Activated CD8-positive, alpha-beta memory T cell treated with anti-CD3 and anti-CD28 coated beads, Interleukin-2, amount 50 U/mL, for 48 hours (primary cell): ENCODE measurements around the gene RBCK1.
"Not testable (repeated sequence)": the region's sequence is repeated elsewhere in the genome, so short reads cannot be mapped to it uniquely, and the experiment has no call there.

Experiments used
- DNase-seq: peaks from one replicate; pipeline ENCODE4 v3.0.0-alpha.2; 2020

The RBCK1 gene

DNA sequence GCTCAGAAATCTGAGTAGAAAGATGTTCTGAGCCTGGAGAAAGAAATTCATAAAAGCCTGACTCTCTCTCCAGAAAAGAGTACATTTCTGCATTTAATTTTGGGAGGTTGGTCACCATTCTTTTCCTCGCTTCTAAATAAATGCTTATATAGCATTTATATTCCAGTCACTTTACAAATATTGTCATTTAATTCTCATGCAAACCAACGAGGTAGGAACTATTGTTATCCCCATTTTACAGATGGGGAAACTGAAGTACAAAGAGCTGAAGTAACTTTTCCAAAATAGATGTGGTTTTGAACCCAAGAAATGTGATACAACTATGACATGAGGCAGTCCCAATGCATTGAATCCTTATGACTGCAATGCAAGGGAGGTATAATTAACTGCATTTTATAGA is 32.0 kb upstream of the RBCK1 start:
- no peak for DNase-seq

DNA sequence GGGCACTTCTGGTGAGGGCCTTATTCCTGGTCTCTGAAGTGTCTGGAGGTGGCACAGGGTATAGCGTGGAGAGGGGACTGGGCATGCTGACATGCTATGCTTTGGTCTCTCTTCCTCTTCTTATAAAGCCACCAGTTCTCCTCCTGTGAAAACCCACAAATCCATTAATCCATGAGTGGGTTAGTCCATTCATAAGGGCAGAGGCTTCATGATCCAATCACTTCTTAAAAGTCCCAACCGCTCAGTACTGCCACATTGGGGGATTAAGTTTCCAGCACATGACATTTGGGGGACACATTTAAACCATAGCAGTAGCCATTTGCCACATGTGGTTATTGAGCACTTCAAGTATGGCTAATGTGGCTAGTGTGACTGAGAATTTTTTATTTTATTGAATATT is 31.3 kb upstream of the RBCK1 start:
- no peak for DNase-seq

DNA sequence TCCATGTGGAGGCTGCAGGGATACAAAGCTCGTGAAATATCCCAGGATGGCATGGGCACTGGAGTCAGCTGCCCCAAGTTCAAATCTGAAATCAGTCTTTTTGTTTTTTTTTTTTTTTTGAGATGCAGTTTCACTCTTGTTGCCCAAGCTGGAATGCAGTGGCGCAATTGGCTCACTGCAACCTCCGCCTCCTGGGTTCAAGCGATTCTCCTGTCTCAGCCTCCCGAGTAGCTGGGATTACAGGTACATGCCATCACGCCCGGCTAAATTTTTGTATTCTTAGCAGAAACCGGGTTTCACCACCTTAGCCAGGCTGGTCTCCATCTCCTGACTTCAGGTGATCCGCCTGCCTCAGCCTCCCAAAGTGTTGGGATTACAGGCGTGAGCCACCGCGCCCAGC is 30.5 kb upstream of the RBCK1 start:
- not testable (repeated sequence) for DNase-seq

DNA sequence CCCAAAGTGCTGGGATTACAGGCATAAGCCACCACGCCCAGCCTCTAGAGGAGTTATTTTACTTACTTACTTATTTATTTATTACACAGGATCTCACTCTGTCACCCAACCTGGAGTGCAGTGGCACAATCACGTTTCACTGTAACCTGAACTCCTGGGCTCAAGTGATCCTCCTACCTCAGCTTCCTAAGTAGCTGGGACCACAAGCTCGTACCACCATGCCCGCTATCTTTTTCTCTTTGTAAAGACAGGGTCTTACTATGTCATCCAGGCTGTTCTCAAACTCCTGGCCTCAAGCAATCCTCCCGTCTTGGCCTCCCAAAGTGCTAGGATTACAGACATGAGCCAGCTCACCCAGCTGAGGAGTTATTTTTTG is 29.1 kb upstream of the RBCK1 start:
- no peak for DNase-seq

DNA sequence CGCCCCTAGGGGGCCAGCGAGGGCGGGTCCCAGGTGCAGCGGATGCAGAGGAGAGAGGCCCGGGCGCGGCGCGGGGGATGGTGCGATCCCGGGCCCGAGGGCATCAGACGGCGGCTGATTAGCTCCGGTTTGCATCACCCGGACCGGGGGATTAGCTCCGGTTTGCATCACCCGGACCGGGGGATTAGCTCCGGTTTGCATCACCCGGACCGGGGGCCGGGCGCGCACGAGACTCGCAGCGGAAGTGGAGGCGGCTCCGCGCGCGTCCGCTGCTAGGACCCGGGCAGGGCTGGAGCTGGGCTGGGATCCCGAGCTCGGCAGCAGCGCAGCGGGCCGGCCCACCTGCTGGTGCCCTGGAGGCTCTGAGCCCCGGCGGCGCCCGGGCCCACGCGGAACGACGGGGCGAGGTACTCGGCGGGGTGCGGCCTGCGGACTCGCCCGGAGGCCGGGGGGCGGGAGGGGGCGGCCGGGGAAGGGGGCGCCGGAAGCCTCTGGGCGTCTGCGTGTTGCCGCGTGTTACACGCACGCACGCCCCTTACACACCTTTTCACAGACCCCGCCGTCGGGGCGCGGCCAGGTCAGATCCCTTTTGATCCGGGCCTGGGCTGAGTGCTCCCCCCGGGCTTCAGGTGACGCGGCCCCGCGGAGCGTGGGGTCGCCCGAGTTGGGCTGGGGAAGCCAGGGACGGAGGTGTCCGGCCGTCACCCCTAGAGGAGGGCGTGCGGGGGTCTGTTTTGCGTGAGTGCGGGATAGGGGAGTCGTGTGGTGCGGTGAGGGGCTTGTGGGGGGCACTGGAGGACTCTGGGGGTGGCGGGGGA is 27.1 kb upstream of the RBCK1 start:
- peak; percentile 89 for DNase-seq

DNA sequence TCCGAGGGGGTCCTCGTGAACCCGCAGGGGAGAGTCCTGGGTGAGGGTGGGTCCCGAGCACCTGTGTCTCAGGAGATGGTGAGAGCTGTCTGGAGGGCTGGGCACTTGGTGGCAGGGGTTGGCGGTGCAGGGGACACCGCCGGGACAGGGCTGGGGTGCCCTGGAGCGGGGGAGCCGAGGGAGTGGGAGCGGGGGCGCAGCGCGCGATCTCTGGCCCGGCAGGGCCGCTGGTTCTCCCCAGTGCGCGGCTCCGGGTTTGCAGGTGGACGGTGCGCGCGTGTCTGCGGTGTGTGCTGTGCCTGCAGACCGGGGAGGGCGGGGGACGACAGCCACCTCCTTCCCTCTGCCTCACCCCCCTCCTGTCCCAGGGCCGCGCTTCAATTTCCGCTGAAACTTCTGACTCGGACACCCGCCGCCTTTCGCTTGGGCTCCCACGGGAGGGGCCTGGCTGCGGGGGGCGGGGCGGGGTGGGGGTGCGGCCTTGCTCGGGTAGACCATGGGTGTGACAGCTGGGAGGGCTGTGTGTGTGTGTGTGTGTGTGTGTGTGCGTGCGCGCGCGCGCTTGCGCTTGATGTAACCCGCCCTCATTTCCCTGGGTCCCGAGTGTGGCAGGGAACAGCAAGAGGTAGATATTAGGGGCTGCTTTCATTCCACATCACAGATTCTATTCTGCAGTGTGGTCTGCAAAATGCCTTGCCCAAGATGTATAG is 26.4 kb upstream of the RBCK1 start:
- DNase-seq, result peak; percentile 86

DNA sequence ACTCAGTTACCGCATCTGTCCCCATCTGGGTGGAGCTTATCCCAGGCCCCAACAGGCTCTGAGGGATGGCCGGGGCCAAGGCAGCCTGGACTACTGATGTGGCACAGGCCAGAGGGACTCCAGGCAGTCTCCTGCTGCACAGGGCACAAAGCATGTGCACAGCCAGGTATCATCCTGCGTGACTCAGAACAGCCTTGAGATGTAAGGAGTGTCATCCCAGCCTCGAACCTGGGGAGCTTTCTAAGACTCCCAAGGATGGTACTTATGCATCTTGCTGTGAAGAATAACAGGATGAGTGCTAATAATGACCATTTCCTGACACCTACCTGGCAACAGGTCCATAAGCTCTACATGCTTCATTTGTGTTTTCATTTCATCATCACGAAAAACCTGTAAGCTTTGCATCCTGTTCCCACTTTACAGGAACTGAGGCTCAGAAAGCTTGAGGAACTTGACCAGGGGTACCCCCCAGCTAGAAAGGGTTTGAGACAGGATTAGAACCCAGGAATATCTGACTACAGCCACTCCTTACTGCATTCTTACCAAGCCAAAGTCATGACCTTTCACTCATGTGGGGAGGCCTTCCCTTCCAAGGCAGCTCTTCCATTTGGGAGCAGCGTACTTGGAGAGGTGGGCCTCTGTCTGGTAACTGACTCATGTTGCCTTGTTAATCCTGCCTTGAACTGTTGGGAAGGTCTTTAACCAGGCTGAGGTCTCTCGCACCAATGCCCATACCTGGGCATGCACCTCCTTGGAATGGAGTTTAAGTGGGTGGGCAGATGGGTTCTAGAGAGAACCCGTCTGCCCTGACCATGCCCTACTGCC is 25.6 kb upstream of the RBCK1 start:
- DNase-seq, result no peak

DNA sequence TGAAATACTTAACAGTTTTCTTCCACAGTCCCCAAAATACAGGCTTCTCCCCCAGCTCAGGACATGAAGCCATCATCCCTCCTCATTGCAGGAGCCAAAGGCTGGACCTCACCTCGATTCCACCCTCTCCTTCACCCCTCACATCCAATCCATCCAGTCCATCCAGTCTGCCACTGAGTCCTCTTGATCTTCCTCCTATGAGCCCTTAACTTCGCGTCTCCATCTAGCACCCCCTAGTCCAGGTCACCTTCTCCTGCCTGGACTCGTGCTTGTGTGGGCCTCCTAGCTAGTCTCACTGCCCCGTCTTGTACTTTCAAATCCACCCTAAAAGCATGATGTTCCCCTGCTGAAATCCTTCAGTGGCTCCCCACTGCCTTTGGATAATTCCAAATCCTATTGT is 24.2 kb upstream of the RBCK1 start:
- DNase-seq, result no peak

DNA sequence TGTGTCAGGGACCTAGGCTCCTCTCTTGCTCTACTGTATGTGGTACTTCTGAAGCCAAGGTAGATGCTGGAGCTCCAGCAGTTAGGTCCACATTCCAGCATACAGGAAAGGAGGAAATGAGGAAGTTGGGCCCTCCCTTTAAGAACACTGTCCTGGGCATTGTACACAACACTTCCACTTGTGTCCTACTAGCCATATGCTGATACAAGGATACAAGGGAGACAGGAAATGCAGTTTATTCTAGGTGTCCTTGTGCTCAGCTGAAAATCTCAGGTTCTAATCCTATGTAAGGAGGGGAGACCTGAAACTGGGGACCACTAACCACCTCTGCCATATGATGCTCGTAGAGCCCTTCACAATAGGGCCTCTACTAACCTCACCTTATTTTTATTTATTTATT is 23.4 kb upstream of the RBCK1 start:
- DNase-seq, result no peak

DNA sequence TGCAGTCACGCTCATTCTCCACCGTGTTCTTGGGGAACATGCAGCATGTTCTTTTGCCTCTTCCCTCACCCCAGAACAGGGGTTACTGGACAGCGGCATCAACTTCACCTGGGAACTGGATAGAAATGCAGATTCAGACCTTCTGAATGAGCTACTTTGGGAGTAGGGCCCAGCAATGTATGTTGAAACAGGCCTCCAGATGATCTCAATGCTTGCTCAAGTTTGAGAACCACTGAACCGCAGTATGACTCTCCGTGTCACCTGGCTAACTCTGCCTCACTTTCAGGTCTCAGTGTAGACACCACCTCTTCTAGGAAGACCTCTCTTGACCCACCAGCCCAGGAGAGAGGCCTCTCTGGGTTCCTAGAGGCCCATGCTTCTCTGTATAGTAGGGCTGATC is 22.7 kb upstream of the RBCK1 start:
- DNase-seq, result no peak

DNA sequence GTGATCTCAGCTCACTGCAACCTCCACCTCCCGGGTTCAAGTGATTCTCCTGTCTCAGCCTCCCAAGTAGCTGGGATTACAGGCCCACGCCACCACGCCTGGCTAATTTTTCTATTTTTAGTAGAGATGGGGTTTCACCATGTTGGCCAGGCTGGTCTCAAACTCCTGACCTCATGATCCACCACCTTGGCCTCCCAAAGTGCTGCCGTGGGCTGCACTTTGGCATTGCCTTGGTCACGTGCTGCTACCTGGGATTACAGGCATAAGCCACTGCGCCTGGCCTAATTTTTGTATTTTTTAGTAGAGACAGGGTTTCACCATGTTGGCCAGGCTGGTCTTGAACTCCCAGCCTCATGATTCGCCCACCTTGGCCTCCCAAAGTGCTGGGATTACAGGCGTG is 21.5 kb upstream of the RBCK1 start:
- not testable (repeated sequence) for DNase-seq

DNA sequence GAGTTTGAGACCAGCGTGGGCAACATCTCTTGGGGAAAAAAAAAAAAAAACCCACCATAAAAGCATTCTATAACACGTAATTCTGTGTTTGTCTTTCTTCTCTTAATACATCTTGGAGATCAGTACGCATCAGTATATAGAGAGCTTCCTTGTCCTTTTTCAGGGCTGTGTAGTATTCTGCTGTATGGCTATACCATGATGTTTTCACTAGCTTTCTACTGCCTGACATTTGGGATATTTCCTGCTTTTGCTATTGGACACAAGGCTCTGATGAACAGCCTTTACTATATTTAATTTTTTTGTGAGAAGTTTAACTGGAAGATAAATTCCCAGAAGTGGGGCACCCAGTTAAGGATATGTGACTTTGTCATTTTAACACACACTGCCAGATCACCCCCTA is 20.6 kb upstream of the RBCK1 start:
- no peak for DNase-seq

DNA sequence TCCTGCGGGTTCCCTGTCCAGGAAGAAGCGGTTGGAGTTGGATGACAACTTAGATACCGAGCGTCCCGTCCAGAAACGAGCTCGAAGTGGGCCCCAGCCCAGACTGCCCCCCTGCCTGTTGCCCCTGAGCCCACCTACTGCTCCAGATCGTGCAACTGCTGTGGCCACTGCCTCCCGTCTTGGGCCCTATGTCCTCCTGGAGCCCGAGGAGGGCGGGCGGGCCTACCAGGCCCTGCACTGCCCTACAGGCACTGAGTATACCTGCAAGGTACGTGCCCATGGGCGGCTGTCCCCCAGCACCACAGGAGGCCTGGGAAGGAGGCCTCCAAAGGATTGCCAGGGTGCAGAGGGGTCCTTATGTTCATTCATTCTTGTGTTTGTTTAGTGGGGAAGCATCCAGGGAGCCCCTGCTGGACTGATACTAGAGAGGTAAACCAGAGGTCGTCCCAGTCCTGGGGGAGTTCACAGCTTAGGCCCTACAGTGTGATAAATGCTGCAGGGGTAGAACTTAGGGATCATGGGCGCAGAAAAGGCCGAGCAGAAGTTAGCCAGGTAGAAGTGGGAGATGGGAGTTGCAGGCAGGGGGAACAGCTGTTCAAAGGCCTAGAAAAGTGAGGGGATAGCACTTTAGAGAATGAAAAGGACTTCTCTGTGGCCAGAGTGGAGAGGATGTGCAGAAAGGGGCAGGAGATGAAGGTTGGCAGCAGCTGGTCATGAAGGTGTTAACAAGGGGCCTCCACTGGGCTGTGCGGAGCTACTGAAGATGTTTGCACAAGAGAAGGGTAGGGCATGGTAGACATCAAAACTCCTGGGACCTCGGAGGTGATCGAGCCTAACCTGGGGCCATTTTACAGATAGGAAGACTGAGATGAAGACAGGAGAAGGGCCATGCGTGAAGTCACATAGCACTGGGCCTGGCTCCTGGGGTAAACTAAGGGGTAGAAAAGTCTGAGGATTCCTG is 19.8 kb upstream of the RBCK1 start:
- DNase-seq, result no peak

DNA sequence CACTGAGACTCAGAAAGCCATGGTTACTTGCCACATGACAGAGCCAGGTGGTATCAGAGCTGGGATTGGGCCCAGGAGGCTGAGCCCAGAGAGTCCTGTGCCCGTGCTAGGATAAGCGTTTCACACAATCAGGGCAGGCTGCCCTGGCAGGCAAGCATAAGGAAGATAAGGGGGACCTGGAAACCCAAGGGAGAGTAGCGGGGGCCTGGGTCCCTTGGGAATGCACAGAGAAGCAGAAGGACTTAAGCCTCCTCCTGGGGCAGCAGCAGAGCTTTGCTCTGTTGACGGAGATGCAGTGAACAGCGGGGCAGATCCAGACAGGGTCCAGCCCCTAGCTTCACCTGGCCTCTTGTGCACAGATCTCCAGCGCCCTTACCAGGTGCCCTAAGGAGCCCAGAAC is 18.9 kb upstream of the RBCK1 start:
- no peak for DNase-seq

DNA sequence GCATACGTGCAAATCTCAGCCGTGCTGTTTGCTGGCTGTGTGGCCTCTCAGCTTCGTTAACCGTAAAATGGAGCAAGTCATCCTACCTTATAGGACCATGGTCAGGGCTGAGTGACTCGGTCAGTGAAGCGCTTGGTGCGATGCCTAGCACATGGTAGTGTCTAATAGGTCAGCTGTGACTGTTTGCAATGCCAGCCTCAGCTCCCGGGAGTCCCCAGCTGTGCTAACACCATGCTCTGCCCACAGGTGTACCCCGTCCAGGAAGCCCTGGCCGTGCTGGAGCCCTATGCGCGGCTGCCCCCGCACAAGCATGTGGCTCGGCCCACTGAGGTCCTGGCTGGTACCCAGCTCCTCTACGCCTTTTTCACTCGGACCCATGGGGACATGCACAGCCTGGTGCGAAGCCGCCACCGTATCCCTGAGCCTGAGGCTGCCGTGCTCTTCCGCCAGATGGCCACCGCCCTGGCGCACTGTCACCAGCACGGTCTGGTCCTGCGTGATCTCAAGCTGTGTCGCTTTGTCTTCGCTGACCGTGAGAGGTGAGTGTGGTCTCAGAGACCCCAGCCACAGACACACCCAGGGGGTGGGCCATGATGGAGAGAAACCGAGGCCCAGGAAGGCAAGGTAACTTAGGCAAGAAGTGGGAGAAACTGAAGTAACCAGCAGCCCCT is 16.9 kb upstream of the RBCK1 start:
- DNase-seq, result no peak

DNA sequence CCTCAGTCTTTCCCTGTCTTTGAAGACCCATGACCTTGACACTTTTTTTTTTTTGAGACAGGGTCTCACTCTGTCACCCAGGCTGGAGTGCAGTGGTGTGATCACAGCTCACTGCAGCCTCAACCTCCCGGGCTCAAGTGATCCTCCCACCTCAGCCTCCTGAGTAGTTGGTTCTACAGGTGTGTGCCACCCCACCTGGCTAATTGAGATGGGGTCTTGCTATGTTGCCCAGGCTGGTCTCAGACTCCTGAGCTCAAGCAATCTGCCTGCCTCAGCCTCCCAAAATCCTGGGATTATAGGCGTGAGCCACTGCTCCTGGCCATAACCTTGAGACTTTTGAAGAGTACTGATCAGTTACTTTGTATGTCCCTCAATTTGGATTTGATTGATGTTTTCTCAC is 14.8 kb upstream of the RBCK1 start:
- DNase-seq, result not testable (repeated sequence)

DNA sequence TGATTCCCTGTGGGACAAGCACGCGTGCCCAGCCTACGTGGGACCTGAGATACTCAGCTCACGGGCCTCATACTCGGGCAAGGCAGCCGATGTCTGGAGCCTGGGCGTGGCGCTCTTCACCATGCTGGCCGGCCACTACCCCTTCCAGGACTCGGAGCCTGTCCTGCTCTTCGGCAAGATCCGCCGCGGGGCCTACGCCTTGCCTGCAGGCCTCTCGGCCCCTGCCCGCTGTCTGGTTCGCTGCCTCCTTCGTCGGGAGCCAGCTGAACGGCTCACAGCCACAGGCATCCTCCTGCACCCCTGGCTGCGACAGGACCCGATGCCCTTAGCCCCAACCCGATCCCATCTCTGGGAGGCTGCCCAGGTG is 11.9 kb upstream of the RBCK1 start:
- no peak for DNase-seq

DNA sequence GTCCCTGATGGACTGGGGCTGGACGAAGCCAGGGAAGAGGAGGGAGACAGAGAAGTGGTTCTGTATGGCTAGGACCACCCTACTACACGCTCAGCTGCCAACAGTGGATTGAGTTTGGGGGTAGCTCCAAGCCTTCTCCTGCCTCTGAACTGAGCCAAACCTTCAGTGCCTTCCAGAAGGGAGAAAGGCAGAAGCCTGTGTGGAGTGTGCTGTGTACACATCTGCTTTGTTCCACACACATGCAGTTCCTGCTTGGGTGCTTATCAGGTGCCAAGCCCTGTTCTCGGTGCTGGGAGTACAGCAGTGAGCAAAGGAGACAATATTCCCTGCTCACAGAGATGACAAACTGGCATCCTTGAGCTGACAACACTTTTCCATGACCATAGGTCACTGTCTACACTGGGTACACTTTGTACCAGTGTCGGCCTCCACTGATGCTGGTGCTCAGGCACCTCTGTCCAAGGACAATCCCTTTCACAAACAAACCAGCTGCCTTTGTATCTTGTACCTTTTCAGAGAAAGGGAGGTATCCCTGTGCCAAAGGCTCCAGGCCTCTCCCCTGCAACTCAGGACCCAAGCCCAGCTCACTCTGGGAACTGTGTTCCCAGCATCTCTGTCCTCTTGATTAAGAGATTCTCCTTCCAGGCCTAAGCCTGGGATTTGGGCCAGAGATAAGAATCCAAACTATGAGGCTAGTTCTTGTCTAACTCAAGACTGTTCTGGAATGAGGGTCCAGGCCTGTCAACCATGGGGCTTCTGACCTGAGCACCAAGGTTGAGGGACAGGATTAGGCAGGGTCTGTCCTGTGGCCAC is 11.3 kb upstream of the RBCK1 start:
- no peak for DNase-seq

DNA sequence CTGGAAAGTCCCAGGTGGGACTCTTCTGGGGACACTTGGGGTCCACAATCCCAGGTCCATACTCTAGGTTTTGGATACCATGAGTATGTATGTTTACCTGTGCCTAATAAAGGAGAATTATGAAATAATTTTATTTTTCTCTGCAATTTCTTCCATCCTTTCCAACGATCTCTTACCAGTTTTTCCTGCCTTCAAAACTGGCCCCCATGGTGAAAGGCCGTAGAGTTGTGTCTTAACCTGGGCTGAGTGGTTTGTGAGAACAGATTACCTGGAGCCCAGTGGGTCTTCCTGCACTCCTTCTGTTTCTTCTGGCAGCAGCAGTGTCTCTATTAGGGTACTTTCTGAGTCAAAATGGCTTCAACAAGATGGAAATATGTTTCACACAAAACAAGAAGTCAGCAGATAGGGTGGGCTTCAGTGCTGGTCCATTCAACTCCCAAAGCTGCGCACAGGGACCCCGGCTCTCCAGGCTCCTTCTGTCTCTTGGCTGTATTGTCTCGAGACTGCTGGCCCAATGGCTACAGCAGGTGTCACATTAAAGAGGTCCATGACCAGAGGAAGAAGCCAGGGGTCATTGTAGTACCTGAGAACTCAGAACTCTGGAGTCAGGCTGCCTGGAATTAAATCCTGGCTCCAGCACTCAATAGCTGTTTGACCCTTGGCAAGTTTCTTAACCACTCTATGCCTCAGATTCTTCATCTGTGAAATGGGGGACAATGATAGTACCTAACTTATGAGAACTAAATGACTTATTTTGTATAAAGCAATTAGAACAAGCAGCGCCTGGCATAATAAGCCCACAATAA is 10.5 kb upstream of the RBCK1 start:
- DNase-seq, result no peak

DNA sequence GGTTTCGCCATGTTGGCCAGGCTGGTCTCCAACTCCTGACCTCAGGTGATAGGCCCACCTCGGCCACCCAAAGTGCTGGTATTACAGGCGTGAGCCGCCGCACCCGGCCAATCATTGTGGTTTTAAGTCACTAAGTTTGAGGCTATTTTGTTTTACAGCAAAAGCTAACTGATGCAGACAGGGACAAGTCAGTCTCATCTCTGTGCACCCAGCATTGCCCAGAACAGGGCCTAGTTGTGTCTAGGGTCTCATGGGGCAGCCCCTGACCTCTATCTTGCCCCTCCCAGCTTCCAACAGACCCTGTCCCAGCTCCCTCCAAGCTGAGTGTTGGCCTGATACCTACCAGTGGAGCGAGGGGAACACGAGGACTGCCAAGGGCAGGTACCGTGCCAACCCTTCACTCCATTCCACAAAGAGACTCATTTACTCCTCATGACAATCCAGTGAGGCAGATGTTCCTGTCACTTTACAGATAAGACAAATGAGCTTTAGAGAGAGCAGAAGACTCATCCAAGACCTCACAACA is 8.9 kb upstream of the RBCK1 start:
- no peak for DNase-seq
